B cell (primary cell): Measurements from ENCODE around the gene SLC4A8.

Experiments
- EZH2 ChIP-seq: IDR thresholded peaks from 2 replicates; pipeline ENCODE4 v1.6.1; 2012; ENCODE audit warnings: borderline replicate concordance, low read depth, mild to moderate bottlenecking, moderate library complexity, low read length; ENCODE audit not compliant: insufficient read depth, poor library complexity, severe bottlenecking
- TF ChIP-seq, protein P1 (sequence below): fragments of 200-600 bp; IDR thresholded peaks from one replicate; pipeline ENCODE4 v1.8.0; 2022; ENCODE audit warnings: antibody characterized with exemption, mild to moderate bottlenecking

DNA sequence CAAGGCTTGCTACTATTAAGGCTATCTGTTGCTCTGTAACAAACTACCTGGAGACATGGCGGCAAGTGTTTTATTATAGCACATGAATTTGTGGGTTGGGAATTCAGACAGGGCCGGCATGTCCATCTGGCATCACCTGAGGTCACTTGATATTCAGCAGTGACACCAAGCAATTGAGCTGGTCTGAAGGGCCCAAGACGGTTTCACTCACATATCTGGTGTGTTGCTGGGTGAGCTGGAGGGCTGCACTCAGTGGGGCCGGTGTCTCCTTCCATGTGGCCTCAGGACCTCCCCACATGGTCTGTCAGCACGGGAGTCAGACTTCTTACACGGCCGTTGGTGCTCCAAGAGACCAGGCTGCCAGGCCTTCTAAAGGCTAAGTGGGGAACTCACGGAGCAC lies 114.0 kb downstream of the SLC4A8 start:
- no peak for TF ChIP-seq EZH2
- TF ChIP-seq, protein P1, sequence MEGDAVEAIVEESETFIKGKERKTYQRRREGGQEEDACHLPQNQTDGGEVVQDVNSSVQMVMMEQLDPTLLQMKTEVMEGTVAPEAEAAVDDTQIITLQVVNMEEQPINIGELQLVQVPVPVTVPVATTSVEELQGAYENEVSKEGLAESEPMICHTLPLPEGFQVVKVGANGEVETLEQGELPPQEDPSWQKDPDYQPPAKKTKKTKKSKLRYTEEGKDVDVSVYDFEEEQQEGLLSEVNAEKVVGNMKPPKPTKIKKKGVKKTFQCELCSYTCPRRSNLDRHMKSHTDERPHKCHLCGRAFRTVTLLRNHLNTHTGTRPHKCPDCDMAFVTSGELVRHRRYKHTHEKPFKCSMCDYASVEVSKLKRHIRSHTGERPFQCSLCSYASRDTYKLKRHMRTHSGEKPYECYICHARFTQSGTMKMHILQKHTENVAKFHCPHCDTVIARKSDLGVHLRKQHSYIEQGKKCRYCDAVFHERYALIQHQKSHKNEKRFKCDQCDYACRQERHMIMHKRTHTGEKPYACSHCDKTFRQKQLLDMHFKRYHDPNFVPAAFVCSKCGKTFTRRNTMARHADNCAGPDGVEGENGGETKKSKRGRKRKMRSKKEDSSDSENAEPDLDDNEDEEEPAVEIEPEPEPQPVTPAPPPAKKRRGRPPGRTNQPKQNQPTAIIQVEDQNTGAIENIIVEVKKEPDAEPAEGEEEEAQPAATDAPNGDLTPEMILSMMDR: no peak
